SK-N-SH treated with all-trans-retinoic acid at 6 μM for 48 hours (cell line): ENCODE data around the gene SH3GLB1.

Source experiments
- ARNTL ChIP-seq: fragments of 450-650 bp; formaldehyde crosslinking; IDR thresholded peaks from 2 replicates; pipeline ENCODE4 v1.5.0; 2020; ENCODE audit warnings: low read depth, mild to moderate bottlenecking, moderate library complexity, borderline replicate concordance
- CSDC2 ChIP-seq: fragments of 250-450 bp; sonication (Bioruptor Pico); IDR thresholded peaks from 2 replicates; pipeline ENCODE4 v1.5.0; 2020; ENCODE audit warnings: mild to moderate bottlenecking, moderate library complexity
- GLIS3 ChIP-seq: fragments of 250-450 bp; sonication (Bioruptor Pico); IDR thresholded peaks from 2 replicates; pipeline ENCODE4 v1.5.0; 2020; ENCODE audit warnings: mild to moderate bottlenecking, moderate library complexity
- OSR1 ChIP-seq: fragments of 250-450 bp; sonication (Bioruptor Pico); IDR thresholded peaks from 2 replicates; pipeline ENCODE4 v1.8.0; 2022; ENCODE audit warnings: moderate library complexity, mild to moderate bottlenecking, inconsistent platforms
- RARB ChIP-seq: fragments of 250-450 bp; sonication (Bioruptor Pico); IDR thresholded peaks from 2 replicates; pipeline ENCODE4 v1.8.0; 2021; ENCODE audit warnings: mild to moderate bottlenecking, moderate library complexity
- SNAI2 ChIP-seq: fragments of 250-450 bp; sonication (Bioruptor Pico); IDR thresholded peaks from 2 replicates; pipeline ENCODE4 v1.5.0; 2020; ENCODE audit warnings: mild to moderate bottlenecking, moderate library complexity
- ZFP3 ChIP-seq: fragments of 250-450 bp; sonication (Bioruptor Pico); IDR thresholded peaks from 2 replicates; pipeline ENCODE4 v1.5.0; 2020; ENCODE audit warnings: mild to moderate bottlenecking, moderate library complexity
- ZFP30 ChIP-seq: fragments of 450-650 bp; formaldehyde crosslinking; IDR thresholded peaks from 2 replicates; pipeline ENCODE4 v1.5.0; 2022; ENCODE audit warnings: mild to moderate bottlenecking, moderate library complexity
- ZNF565 ChIP-seq: fragments of 450-650 bp; formaldehyde crosslinking; conservative IDR thresholded peaks from 2 replicates; pipeline ENCODE4 v1.5.0; 2020; ENCODE audit warnings: low read depth, mild to moderate bottlenecking, moderate library complexity

DNA sequence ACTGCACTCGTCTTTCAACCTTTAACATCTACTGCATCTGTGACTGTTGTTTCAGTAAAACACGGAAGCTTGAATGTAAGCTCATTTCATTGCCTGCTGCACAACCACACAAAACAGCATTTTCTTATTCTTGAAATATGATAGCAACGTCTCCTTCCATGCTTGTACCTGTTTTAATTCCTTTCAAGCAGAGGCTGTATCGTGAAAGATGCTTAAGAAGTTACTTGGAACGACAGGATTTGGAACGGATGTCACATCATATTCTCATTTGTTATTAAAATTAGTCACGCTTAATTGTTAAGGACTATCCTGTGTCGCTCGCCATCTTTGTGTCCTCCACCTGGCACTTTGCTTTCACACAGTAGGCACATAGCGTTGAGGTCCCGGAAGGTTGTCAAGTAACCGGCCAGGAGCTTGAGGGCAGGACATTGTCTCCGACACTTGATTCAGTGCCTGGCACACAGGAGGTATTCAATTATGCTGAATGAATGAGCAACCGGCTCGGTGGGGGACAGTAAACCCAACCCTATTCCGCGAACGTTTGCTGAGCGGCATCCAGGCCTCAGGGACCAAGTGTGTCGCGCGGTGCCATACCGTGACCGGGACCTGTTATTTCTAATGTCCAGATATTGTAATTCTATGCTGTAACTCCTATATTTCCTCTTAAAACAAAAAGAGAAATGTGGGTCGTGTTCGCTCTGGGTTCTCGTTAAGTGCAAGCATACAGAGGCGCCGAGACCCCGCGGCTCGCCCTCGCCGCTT is 499 bp upstream of the SH3GLB1 start:
- TF ChIP-seq GLIS3 (CRISPR knock-in tag) (no peak), ZNF565 (CRISPR knock-in tag) (no peak), ARNTL (CRISPR knock-in tag) (no peak), RARB (no peak), CSDC2 (CRISPR knock-in tag) (no peak), SNAI2 (CRISPR knock-in tag) (no peak), ZFP3 (CRISPR knock-in tag) (no peak), OSR1 (CRISPR knock-in tag) (no peak), ZFP30 (CRISPR knock-in tag) (no peak)
